ENCODE measurements around the gene RMND5B.

The RMND5B gene

GRCh38 chr5:178155065-178155464 is 24.3 kb downstream of the RMND5B start:
- no peaks in the 10 kb centered on the region for H3K9me3 ChIP-seq
- intact Hi-C loops (cut with DNase I; ENCODE audit: low total_unique reads), result loop anchor here (2.0 to 10.0 kb wide), 2 partner anchors 50 to 560 kb away; partner anchors contain the start of genes HNRNPAB and TMED9
- no peak for DNase-seq
- no peak overlapping the region for H3K4me3 ChIP-seq
- no peaks in the 10 kb centered on the region for H3K27me3 ChIP-seq
- H3K27ac ChIP-seq, result no peak overlapping the region
- peaks cover 0 to 25% (median 17%) of the 10 kb centered on the region in 4 donors for H3K4me1 ChIP-seq
- peaks cover 0 to 15% (median 5%) of the 10 kb centered on the region in 3 donors for H3K36me3 ChIP-seq
- TF ChIP-seq, protein P1, sequence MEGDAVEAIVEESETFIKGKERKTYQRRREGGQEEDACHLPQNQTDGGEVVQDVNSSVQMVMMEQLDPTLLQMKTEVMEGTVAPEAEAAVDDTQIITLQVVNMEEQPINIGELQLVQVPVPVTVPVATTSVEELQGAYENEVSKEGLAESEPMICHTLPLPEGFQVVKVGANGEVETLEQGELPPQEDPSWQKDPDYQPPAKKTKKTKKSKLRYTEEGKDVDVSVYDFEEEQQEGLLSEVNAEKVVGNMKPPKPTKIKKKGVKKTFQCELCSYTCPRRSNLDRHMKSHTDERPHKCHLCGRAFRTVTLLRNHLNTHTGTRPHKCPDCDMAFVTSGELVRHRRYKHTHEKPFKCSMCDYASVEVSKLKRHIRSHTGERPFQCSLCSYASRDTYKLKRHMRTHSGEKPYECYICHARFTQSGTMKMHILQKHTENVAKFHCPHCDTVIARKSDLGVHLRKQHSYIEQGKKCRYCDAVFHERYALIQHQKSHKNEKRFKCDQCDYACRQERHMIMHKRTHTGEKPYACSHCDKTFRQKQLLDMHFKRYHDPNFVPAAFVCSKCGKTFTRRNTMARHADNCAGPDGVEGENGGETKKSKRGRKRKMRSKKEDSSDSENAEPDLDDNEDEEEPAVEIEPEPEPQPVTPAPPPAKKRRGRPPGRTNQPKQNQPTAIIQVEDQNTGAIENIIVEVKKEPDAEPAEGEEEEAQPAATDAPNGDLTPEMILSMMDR (IDR thresholded peaks at IDR 0.05), result no peak

- Histone ChIP-seq H3K36me3 (no peaks in the 10 kb centered on the region), H3K4me3 (no peak overlapping the region), H3K4me1 (peaks cover 0 to 8% (median 6%) of the 10 kb centered on the region in 4 donors), H3K9me3 (no peaks in the 10 kb centered on the region), H3K27ac (no peak overlapping the region), H3K27me3 (peaks cover 0 to 33% of the 10 kb centered on the region in 2 donors)
- DNase-seq, result no peak
- TF ChIP-seq, protein P1 (IDR thresholded peaks at IDR 0.05), result no peak
- intact Hi-C loops (cut with DNase I; ENCODE audit: low total_unique reads), result no loop called here
Measured at GRCh38 chr5:178160176-178160575, 29.4 kb downstream of the RMND5B start.

- Histone ChIP-seq H3K36me3 (no peaks in the 10 kb centered on the region), H3K4me1 (peaks cover 0 to 8% (median 6%) of the 10 kb centered on the region in 4 donors), H3K9me3 (no peaks in the 10 kb centered on the region), H3K27ac (no peak overlapping the region), H3K4me3 (no peak overlapping the region), H3K27me3 (peaks cover 0 to 46% of the 10 kb centered on the region in 2 donors)
- TF ChIP-seq, protein P1 (IDR thresholded peaks at IDR 0.05), result no peak
- no peak for DNase-seq
- intact Hi-C loops (cut with DNase I; ENCODE audit: low total_unique reads), result no loop called here
Measured at GRCh38 chr5:178162481-178162880, 31.7 kb downstream of the RMND5B start.

DNA sequence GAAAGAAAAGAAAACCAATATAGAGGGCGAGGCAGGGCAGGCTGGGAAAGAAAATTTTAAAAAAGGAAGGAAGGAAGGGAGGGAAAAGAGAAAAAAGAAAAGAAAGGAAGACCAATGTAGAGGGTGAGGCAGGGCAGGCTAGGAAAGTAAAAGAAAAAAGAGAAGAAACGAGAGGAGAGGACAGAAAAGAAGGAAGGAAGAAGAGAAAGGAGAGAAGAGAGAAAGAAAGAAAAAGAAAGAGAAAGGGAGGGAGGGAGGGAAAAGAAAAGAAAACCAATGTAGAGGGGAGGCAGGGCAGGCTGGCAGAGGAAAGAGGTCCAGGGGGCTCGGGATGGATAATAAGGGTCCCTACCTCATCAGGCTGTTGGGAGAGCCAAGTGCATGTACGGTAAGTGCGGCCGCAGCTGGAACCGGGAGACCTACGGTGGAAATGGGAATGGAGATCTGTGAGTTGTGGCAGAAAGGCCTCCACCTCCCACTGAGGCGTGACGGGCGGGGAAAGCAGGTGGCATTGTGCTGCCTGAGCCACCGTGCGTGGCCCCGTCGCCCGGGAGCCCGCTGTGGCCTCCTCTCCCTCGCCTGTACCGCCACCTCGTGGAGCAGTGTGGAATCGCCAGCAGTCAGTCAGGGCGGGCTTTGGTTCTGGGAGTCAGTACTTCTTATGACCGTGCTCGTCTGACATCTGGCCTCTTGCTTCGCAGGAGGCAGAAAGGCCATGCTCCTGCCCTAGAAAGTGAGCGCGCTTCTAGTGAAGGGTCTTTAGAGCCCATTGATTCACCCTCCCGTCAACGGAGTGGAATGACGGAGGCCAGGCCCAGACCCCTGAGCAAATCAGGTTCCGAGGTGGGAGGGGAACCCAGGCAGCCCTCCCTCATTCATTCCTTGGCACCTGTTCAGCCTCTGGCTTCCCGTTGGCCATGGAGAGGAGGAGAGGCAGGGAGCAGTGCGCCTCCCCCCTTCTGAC is 33.2 kb downstream of the RMND5B start:
- no peak overlapping the region for H3K27ac ChIP-seq
- intact Hi-C loops (cut with DNase I; ENCODE audit: low total_unique reads), result loop anchor here (2.0 kb wide), 1 partner anchor 87 kb away; no protein-coding TSS in a partner anchor

DNA sequence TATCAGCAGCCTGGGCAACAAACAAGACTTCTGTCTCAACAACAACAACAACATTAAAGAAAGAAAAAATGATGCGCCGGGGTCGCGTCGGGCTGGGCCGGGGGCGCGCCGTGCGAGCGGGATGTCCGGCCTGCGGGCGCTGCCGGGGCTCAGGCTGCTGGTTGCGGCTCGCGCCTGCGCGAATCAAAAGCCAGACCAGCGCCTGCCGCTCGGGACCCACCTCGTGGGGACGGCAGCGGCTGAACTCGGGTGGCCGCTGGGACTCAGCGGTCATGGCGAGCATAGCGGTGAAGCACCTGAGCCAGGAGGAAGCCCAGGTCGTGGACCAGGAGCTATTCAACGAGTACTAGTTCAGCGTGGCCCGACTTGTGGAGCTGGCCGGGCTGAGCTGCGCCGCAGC is 34.8 kb downstream of the RMND5B start:
- intact Hi-C loops (cut with DNase I; ENCODE audit: low total_unique reads), result loop anchor here (2.0 kb wide), 1 partner anchor 89 kb away; no protein-coding TSS in a partner anchor
- TF ChIP-seq, protein P1 (IDR thresholded peaks at IDR 0.05), result no peak

More for the DNA sequence above, 33.2 kb downstream of the RMND5B start:
- peaks cover 0 to 46% of the 10 kb centered on the region in 2 donors for H3K27me3 ChIP-seq
- TF ChIP-seq, protein P1 (IDR thresholded peaks at IDR 0.05), result peak; percentile 97 to 98
- H3K36me3 ChIP-seq, result no peaks in the 10 kb centered on the region
- no peaks in the 10 kb centered on the region for H3K9me3 ChIP-seq
- peak overlapping the region in 1 of 2 donors; percentile 31 for H3K4me3 ChIP-seq
- peaks cover 0 to 8% (median 6%) of the 10 kb centered on the region in 4 donors for H3K4me1 ChIP-seq
- peak; percentile 81 to 90 for DNase-seq

More for the DNA sequence above, 34.8 kb downstream of the RMND5B start:
- no peak for DNase-seq
- Histone ChIP-seq H3K4me1 (peaks cover 0 to 8% (median 6%) of the 10 kb centered on the region in 4 donors), H3K9me3 (no peaks in the 10 kb centered on the region), H3K27me3 (peaks cover 0 to 46% of the 10 kb centered on the region in 2 donors), H3K4me3 (no peak overlapping the region), H3K36me3 (no peaks in the 10 kb centered on the region), H3K27ac (no peak overlapping the region)
